Muscle of back (tissue), 11 donors: ENCODE results near the gene ZBTB46. TPM values are rescaled to one million over a fixed set of nuclear protein-coding genes. Genes with fewer than 3 reads are reported as not detected.

Experiments
- DNase-seq, 3 donors: peaks; one replicate each; pipeline versions ENCODE4 v3.0.0 to v3.0.0-alpha.2; 2013
- polyA plus RNA-seq, 10 donors: library from polyadenylated mRNA; unstranded; fragments of 120-200 nt; gene quantifications; one replicate each; pipeline ENCODE4 v1.2.1, GENCODE V29; 2013; ENCODE audit not compliant: insufficient read length in 10 of 10

ZBTB46 gene
- polyA plus RNA-seq, 10 donors, result 12.8 to 17.3 (median 14.8) TPM

GRCh38 chr20:63748070-63748933 lies 82.8 kb downstream of the ZBTB46 start:
- no peak for DNase-seq

GRCh38 chr20:63747622-63748069 lies 83.4 kb downstream of the ZBTB46 start:
- DNase-seq, result no peak

GRCh38 chr20:63746751-63747315 lies 84.2 kb downstream of the ZBTB46 start:
- no peak for DNase-seq

- DNase-seq, result no peak
Measured at GRCh38 chr20:63745961-63746731, 84.9 kb downstream of the ZBTB46 start.

- no peak for DNase-seq
Measured at GRCh38 chr20:63745424-63745805, 85.6 kb downstream of the ZBTB46 start.

GRCh38 chr20:63744574-63745423 lies 86.3 kb downstream of the ZBTB46 start:
- no peak for DNase-seq

GRCh38 chr20:63744158-63744557 lies 86.9 kb downstream of the ZBTB46 start:
- DNase-seq, result no peak

GRCh38 chr20:63743210-63743970 lies 87.7 kb downstream of the ZBTB46 start:
- DNase-seq, result no peak

GRCh38 chr20:63742381-63743024 lies 88.6 kb downstream of the ZBTB46 start:
- no peak for DNase-seq

GRCh38 chr20:63741676-63742380 lies 89.2 kb downstream of the ZBTB46 start:
- DNase-seq, result no peak

GRCh38 chr20:63741354-63741675 lies 89.7 kb downstream of the ZBTB46 start:
- no peak for DNase-seq

- peak; percentile 92 to 97 (median 93) for DNase-seq
Measured at GRCh38 chr20:63740627-63741353, 90.3 kb downstream of the ZBTB46 start.

GRCh38 chr20:63740070-63740626 lies 90.9 kb downstream of the ZBTB46 start:
- peak; percentile 53 to 82 (median 66) for DNase-seq

GRCh38 chr20:63739130-63740069 lies 91.7 kb downstream of the ZBTB46 start, which contains the start of gene SLC2A4RG:
SLC2A4RG (plus strand) TSS chr20:63739776; CDS start chr20:63739913, 137 bp downstream.
- peak; percentile 88 to 93 (median 91) for DNase-seq

- peak; percentile 57 to 87 (median 70) for DNase-seq
Measured at GRCh38 chr20:63738687-63739129, 92.4 kb downstream of the ZBTB46 start.

- peak in 1 of 3 donors; percentile 51 for DNase-seq
Measured at GRCh38 chr20:63737945-63738686, 92.9 kb downstream of the ZBTB46 start.

- DNase-seq, result no peak
Measured at GRCh38 chr20:63737695-63737944, 93.4 kb downstream of the ZBTB46 start.
